Neuronal stem cell (in vitro differentiated cells): ENCODE results near the gene PURB.
"Not testable (repeated sequence)": the region's sequence is repeated elsewhere in the genome, so short reads cannot be mapped to it uniquely, and the experiment has no call there.

Experiments used
- DNase-seq: peaks from one replicate; pipeline ENCODE4 v3.0.0-alpha.2; 2013; ENCODE audit warnings: low spot score
- H2AFZ ChIP-seq: one replicate; pipeline ENCODE4 v1.6.1; 2013; ENCODE audit warnings: mild to moderate bottlenecking, low read length, inconsistent platforms
- H2AK5ac ChIP-seq: 2 replicates; pipeline ENCODE4 v1.6.1; 2013; ENCODE audit warnings: low read depth, mild to moderate bottlenecking, inconsistent platforms, low read length, moderate library complexity, mixed read lengths
- H2BK120ac ChIP-seq: 2 replicates; pipeline ENCODE4 v1.6.1; 2013; ENCODE audit warnings: low read depth, mild to moderate bottlenecking, inconsistent platforms, low read length, moderate library complexity, mixed read lengths
- H2BK12ac ChIP-seq: one replicate; pipeline ENCODE4 v1.6.1; 2013; ENCODE audit warnings: low read length, inconsistent platforms
- H2BK15ac ChIP-seq: 2 replicates; pipeline ENCODE4 v1.6.1; 2013; ENCODE audit warnings: mild to moderate bottlenecking, low read length, inconsistent platforms, mixed read lengths
- H2BK5ac ChIP-seq: one replicate; pipeline ENCODE4 v1.6.1; 2013; ENCODE audit warnings: inconsistent platforms, mild to moderate bottlenecking, low read length, moderate library complexity
- H3K14ac ChIP-seq: one replicate; pipeline ENCODE4 v1.6.1; 2013; ENCODE audit warnings: low read length, inconsistent platforms
- H3K18ac ChIP-seq: 2 replicates; pipeline ENCODE4 v1.6.1; 2013; ENCODE audit warnings: low read length, inconsistent platforms
- H3K23ac ChIP-seq: 2 replicates; pipeline ENCODE4 v1.6.1; 2013; ENCODE audit warnings: low read depth, mild to moderate bottlenecking, mixed read lengths, low read length, inconsistent platforms; ENCODE audit not compliant: poor library complexity
- H3K27ac ChIP-seq: replicated peaks from 3 replicates; pipeline ENCODE4 v1.5.1; 2013; ENCODE audit warnings: low read length, inconsistent platforms
- H3K27me3 ChIP-seq, 3 experiments: 2 replicates each; pipeline ENCODE4 v1.6.1; 2013; ENCODE audit warnings: low read length in 3 of 3, mild to moderate bottlenecking in 2 of 3, inconsistent platforms in 1 of 3, low read depth in 1 of 3, mixed read lengths in 1 of 3, moderate library complexity in 1 of 3; ENCODE audit not compliant: control insufficient read depth in 3 of 3, insufficient read depth in 3 of 3
- H3K36me3 ChIP-seq, 2 donors: replicated peaks in 1 of 2; 2 replicates each; pipeline ENCODE4 v1.6.1; 2013; ENCODE audit warnings: low read length in 2 of 2; ENCODE audit not compliant: control insufficient read depth in 2 of 2, insufficient read depth in 2 of 2
- H3K4ac ChIP-seq: 2 replicates; pipeline ENCODE4 v1.6.1; 2013; ENCODE audit warnings: inconsistent platforms, mild to moderate bottlenecking, low read length, moderate library complexity
- H3K4me1 ChIP-seq, 2 donors: 1 replicate in 1 of 2; 2 replicates in 1 of 2; pipeline ENCODE4 v1.6.1; 2013; ENCODE audit warnings: low read length in 2 of 2, low read depth in 1 of 2; ENCODE audit not compliant: control insufficient read depth in 2 of 2, insufficient read depth in 1 of 2
- H3K4me2 ChIP-seq: one replicate; pipeline ENCODE4 v1.6.1; 2013; ENCODE audit warnings: mild to moderate bottlenecking, low read length, inconsistent platforms; ENCODE audit not compliant: insufficient read depth, poor library complexity, severe bottlenecking
- H3K4me3 ChIP-seq, 2 donors: 2 replicates each; pipeline ENCODE4 v1.5.1; 2013; ENCODE audit warnings: low read length in 2 of 2, mild to moderate bottlenecking in 2 of 2, inconsistent platforms in 1 of 2, moderate library complexity in 1 of 2
- H3K79me1 ChIP-seq: one replicate; pipeline ENCODE4 v1.6.1; 2013; ENCODE audit warnings: low read depth, mild to moderate bottlenecking, inconsistent platforms, low read length, moderate library complexity
- H3K9ac ChIP-seq: one replicate; pipeline ENCODE4 v1.6.1; 2013; ENCODE audit warnings: mild to moderate bottlenecking, low read depth, low read length, inconsistent platforms; ENCODE audit not compliant: poor library complexity
- H3K9me3 ChIP-seq, 2 donors: replicated peaks in 1 of 2; 2 replicates each; pipeline versions ENCODE3 to v1.6.1; 2013; ENCODE audit warnings: low read length in 2 of 2, mild to moderate bottlenecking in 2 of 2, inconsistent platforms in 1 of 2, low read depth in 1 of 2, mixed read lengths in 1 of 2, moderate library complexity in 1 of 2; ENCODE audit not compliant: control insufficient read depth in 2 of 2, insufficient read depth in 1 of 2
- H4K8ac ChIP-seq: one replicate; pipeline ENCODE4 v1.6.1; 2013; ENCODE audit warnings: low read depth, mild to moderate bottlenecking, inconsistent platforms, low read length, moderate library complexity
- H4K91ac ChIP-seq: one replicate; pipeline ENCODE4 v1.6.1; 2013; ENCODE audit warnings: low read length, low read depth, mild to moderate bottlenecking, inconsistent platforms; ENCODE audit not compliant: poor library complexity
- WGBS, 2 donors: extraction: QIAGEN DNeasy Blood & Tissue Kit; methylation state at CpG; one replicate each; pipeline ENCODE4 v1.1.7; 2013; ENCODE audit warnings: missing lambda C conversion rate in 2 of 2, mixed read lengths in 1 of 2; ENCODE audit not compliant: insufficient read length in 2 of 2, insufficient replicate concordance in 1 of 2; ENCODE audit errors: extremely low coverage in 2 of 2; 5-methylcytosine and 5-hydroxymethylcytosine counted together

PURB gene

GRCh38 chr7:44845451-44845850 lies 39.9 kb downstream of the PURB start:
- H3K79me1 ChIP-seq: peaks cover 4% of the 10 kb centered on the region
- no peak overlapping the region for H2BK120ac ChIP-seq
- no peak overlapping the region for H2BK15ac ChIP-seq
- no peak overlapping the region for H3K4me2 ChIP-seq
- no peak overlapping the region for H3K9ac ChIP-seq
- no peak overlapping the region for H4K8ac ChIP-seq
- H2BK5ac ChIP-seq: no peak overlapping the region
- H3K4ac ChIP-seq: no peak overlapping the region
- H2BK12ac ChIP-seq: no peak overlapping the region
- no peak overlapping the region for H3K23ac ChIP-seq
- no peaks in the 10 kb centered on the region for H3K27me3 ChIP-seq
- H3K27ac ChIP-seq: no peak overlapping the region
- H3K9me3 ChIP-seq: no peaks in the 10 kb centered on the region
- no peak for DNase-seq
- peaks cover 8 to 41% of the 10 kb centered on the region in 2 donors for H3K36me3 ChIP-seq
- H3K18ac ChIP-seq: no peak overlapping the region
- H4K91ac ChIP-seq: no peak overlapping the region
- no peak overlapping the region for H2AK5ac ChIP-seq
- no peak overlapping the region for H2AFZ ChIP-seq
- H3K4me1 ChIP-seq: peaks cover 2 to 3% of the 10 kb centered on the region in 2 donors
- H3K14ac ChIP-seq: no peak overlapping the region
- H3K4me3 ChIP-seq: peak overlapping the region in 1 of 2 donors; percentile 89

GRCh38 chr7:44843440-44843839 lies 41.9 kb downstream of the PURB start:
- not testable (repeated sequence) for H3K79me1 ChIP-seq, H3K4me3 ChIP-seq, H4K91ac ChIP-seq, H2BK15ac ChIP-seq, H4K8ac ChIP-seq, H3K14ac ChIP-seq, H3K4me2 ChIP-seq, DNase-seq, H3K9me3 ChIP-seq, H3K23ac ChIP-seq, H3K9ac ChIP-seq, H2BK120ac ChIP-seq, H2AFZ ChIP-seq, H2BK12ac ChIP-seq, H3K18ac ChIP-seq, H3K4ac ChIP-seq, H3K27me3 ChIP-seq, H2BK5ac ChIP-seq, H3K27ac ChIP-seq, H2AK5ac ChIP-seq, H3K4me1 ChIP-seq
- WGBS, 2 donors: no CpG with 5 or more reads among the region's 5 CpGs
- H3K36me3 ChIP-seq: peaks cover 15 to 58% of the 10 kb centered on the region in 2 donors

- no CpG with 5 or more reads among the region's 8 CpGs for WGBS, 2 donors
- H4K91ac ChIP-seq, H2AFZ ChIP-seq: not testable (repeated sequence)
These were observed 42.7 kb downstream of the PURB start for GRCh38 chr7:44842675-44843074.

GRCh38 chr7:44838751-44839150 lies 46.6 kb downstream of the PURB start:
- no peaks in the 10 kb centered on the region for H3K4me1 ChIP-seq
- no peak overlapping the region for H3K4me3 ChIP-seq
- H3K9me3 ChIP-seq: no peaks in the 10 kb centered on the region
- no peaks in the 10 kb centered on the region for H3K27me3 ChIP-seq
- H2BK120ac ChIP-seq: no peak overlapping the region
- no peak overlapping the region for H3K14ac ChIP-seq
- H3K27ac ChIP-seq: no peak overlapping the region
- no peak overlapping the region for H3K4me2 ChIP-seq
- H3K18ac ChIP-seq: no peak overlapping the region
- WGBS, 2 donors: no CpG with 5 or more reads among the region's 2 CpGs
- H2BK5ac ChIP-seq: no peak overlapping the region
- no peak overlapping the region for H2BK15ac ChIP-seq
- H2AK5ac ChIP-seq: no peak overlapping the region
- peaks cover 8% of the 10 kb centered on the region for H3K79me1 ChIP-seq
- H3K9ac ChIP-seq: no peak overlapping the region
- H3K4ac ChIP-seq: no peak overlapping the region
- no peak overlapping the region for H3K23ac ChIP-seq
- H3K36me3 ChIP-seq: peaks cover 26 to 93% of the 10 kb centered on the region in 2 donors
- H4K91ac ChIP-seq: no peak overlapping the region
- no peak overlapping the region for H4K8ac ChIP-seq
- H2BK12ac ChIP-seq: no peak overlapping the region
- no peak for DNase-seq
- H2AFZ ChIP-seq: no peak overlapping the region

More at GRCh38 chr7:44842675-44843074, 42.7 kb downstream of the PURB start:
- not testable (repeated sequence) for H3K18ac ChIP-seq, H3K79me1 ChIP-seq, H4K8ac ChIP-seq, H3K9me3 ChIP-seq, H2BK5ac ChIP-seq, DNase-seq, H2BK120ac ChIP-seq, H3K4me3 ChIP-seq, H3K14ac ChIP-seq, H3K27me3 ChIP-seq, H3K9ac ChIP-seq, H2BK15ac ChIP-seq, H3K27ac ChIP-seq, H2BK12ac ChIP-seq, H3K4ac ChIP-seq, H3K23ac ChIP-seq, H2AK5ac ChIP-seq, H3K4me2 ChIP-seq, H3K4me1 ChIP-seq
- peaks cover 17 to 66% of the 10 kb centered on the region in 2 donors for H3K36me3 ChIP-seq
